ENCODE data around the gene UGCG.
"Not testable (repeated sequence)": the region's sequence is repeated elsewhere in the genome, so short reads cannot be mapped to it uniquely, and the experiment has no call there.

The UGCG gene

DNA sequence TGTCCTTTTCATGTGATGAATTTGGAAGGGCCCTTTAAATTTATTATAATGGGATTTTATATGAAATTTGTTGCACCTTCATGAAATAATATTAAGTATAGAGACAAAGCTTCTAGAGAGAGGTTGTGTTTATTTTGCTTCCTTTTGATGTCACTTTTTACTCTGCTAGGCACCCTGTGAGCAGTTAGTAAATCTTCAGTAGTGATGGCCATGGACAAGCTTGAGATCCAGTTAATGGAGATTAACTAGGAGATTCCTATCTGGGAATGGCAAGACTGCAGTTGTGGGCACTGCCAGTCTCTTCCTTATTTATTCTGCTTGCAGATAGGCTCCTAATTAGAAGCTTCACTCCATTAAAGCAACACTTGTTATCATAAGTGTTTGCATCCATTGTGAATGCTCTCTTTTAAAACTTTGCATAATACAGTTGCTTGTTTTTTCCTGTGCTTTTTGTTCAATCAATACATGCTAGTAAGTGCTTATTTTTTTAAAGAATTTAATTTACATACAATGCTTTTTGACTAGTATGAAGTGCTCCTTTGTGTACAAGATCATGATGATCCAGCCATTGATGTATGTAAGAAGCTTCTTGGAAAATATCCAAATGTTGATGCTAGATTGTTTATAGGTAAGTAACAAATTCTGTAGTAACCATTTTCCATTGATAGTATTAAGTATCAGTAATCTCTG is 25.9 kb downstream of the UGCG start:
- DNase-seq = no peak

DNA sequence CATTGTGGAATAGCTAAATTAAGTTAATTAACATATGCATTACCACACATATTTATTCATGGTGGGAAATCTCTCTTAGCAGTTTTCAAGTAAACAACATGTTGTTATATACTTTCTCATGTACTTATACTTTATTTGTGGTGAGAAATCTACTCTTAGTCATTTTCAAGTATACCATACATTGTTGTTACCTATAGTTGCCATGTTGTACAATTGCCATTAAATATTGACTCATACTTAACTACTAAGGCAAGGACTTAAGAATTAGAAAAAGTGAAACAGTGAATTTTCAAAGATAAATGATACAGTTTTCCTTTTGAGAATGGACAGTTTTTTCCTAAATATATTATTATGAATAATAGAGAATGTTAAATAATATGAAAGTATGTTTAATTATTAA is 27.7 kb downstream of the UGCG start:
- DNase-seq = no peak

DNA sequence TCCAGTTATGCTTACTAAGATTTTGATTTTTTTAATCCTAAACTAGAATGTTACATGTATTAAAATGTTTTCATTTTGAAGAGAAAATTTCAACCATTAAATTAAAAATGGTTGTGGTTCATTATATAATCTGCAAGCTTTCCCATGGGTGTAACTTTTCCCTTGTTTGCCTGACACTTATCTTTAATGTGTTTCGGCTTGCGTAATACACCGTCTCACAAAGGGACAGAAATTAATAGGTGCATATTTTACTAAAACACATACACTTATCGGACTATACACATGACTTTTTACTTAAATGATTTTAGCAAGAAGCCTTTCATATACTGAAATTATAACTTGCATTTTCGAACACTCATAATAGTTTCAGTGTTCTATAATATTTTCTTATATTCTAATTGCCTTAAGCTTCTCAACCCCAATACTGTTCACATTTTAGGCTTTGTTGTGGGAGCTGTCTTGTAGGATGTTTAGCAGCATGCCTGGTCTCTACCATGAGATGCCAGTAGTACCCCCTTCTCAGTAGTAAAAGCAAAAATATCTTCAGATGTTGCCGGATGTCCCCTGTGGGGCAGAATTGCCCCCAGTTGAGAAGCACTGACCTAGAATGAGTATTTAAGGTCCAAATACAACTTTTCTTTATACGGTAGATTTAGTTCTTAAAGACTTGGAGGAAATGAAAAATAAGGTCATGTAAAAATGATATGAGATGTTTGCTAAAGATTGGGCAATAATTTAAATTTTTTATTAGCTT is 28.6 kb downstream of the UGCG start:
- DNase-seq = no peak

- no peak for DNase-seq
These were observed 29.2 kb downstream of the UGCG start for GRCh38 chr9:111925784-111926183.

DNA sequence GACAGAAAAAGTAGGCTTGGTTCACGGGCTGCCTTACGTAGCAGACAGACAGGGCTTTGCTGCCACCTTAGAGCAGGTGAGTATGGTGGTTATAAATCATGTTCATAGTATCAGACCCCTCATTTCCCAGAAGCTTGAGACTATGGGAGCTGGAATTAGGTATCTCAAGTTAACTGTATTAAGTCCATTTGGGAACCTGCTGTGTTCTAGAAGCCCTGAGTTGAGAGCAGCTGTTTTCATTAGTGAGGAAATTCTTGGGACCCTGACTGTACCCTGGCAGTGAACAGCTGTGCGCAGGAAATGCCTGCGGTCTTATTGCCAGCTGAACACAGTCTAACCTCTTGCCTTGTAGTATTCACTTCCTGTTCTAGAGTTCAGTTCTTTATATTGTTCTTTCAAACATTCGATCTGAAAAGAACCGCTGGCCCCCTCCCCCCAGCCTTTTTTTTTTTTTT is 29.8 kb downstream of the UGCG start:
- DNase-seq = peak; percentile 66

GRCh38 chr9:111928359-111928720 is 31.7 kb downstream of the UGCG start:
- DNase-seq = no peak

DNA sequence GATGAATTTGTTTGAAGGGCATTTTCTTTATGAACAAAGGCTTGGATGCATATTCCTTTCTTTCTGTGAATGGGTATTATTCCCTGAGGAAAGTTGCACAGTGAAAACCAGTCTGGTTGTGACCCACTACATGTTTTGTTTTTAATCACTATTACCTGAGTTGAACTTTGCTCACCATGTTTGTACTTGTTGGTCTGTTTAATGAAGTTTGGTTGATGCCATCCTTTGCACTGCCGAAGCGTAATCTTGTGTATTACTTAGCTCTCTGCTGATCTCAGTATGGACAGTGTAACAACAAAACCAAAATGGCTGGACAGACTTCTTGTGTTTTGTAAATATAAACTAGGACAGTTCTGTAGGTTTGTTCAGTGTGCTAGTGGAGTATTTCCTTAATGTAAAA is 38.1 kb downstream of the UGCG start:
- DNase-seq = no peak

GRCh38 chr9:111936391-111936790 is 39.8 kb downstream of the UGCG start:
- DNase-seq = no peak

DNA sequence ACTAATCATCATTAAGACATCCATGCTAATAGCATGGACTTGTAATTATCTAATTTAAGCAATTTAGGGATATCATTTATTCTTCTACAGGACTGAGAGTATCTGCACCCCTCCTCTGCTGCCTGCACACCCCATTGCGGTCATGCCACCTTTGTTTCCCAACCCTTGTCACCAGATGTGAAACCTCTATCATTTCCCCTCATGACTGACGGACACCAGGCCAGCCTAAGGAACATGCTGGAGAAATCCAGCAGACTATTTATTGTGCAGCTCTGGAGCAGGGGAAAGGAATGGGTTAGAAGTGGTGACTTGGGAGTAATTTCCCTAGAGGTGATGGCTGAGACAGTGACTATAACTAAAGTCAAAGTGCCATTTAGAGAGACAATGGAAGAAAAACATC is 40.7 kb downstream of the UGCG start:
- DNase-seq = no peak

DNA sequence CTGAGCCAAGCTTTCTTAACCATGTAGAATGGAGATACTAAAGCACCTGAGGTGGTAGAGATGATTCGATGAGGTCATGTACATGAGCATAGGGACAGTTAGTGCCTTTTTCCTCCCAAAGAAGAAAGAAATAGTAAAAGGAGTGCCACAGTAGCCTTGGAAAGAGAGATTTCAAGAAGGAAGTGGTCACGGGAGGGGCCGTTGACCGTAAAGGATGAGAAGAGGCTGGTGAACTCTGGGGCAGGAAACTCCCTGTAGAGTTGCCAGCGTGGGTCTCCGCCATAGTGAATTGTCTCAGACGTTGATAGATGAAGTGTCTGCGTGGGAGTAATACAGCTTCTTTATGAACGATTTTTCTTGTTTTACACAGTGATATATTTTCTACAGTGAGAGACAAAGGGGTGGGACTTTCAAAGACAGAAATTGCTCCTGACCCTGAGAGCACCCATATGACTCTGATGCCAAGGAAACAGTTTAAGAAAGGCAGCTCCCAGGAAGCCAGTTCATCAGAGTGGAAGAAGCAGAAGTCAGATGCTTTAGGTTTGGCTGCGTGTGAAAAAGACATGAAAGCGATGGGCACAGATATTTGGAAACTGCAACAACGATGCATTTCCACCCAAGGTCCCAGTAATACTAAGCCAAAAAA is 41.3 kb downstream of the UGCG start:
- DNase-seq = peak; percentile 51

- no peak for DNase-seq
These were observed 41.8 kb downstream of the UGCG start for GRCh38 chr9:111938427-111938800.

DNA sequence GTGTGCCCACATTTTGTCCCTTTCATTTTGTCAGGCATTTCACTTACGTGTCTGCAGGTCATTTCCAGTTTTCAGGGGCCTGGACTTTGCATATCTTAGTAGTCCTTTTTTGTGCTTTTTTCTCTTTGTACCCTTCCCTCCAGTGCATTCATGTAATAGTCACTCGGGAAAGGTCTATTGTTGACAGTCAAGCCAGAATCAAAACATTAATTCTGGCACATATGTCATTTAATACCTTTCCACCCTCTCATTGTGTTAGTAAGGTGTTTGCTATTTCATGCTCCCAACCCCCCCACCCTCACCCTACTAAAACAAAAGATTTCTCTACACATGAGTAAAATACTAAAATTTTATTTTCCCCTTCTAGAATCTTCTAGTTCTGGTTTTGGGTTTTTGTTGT is 42.7 kb downstream of the UGCG start:
- DNase-seq = no peak

DNA sequence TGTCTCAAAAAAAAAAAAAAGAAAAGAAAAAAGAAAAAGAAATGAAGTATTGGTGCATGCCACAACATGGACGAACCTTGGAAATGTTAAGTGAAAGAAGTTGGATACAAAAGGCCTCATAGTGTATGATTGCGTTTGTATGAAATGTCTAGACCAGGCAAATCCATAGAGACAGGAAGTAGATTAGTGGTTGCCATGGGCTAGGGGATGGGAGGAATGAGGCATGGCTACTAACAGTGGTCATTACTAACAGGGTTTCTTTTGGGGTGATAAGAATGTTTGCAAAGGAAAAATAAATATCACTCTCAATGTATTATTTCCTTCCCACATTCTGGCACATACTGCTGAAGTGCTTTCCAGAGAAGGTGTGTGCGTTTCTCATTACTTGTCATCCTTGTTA is 44.1 kb downstream of the UGCG start:
- DNase-seq = no peak

DNA sequence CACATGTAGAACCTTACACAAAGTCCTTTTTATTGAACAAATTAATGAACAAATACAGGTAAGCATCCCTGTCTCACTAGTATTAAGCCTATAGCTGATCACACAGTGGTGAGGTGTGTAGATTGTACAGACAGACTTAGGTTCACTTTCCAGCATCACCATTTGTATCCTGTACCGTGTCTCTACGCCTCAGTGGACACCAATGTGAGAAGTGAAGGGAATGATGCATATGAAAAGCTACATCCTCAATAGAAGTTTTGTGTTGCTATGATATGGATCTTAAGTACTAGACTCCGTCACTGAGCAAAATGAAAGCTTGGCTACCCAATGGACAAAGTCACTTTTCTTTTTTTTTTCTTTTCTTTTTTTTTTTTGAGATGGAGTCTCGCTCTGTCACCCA is 46.6 kb downstream of the UGCG start:
- no peak for DNase-seq

GRCh38 chr9:111943746-111944145 is 47.1 kb downstream of the UGCG start:
- no peak for DNase-seq

GRCh38 chr9:111944241-111944866 is 47.7 kb downstream of the UGCG start:
- DNase-seq = no peak

DNA sequence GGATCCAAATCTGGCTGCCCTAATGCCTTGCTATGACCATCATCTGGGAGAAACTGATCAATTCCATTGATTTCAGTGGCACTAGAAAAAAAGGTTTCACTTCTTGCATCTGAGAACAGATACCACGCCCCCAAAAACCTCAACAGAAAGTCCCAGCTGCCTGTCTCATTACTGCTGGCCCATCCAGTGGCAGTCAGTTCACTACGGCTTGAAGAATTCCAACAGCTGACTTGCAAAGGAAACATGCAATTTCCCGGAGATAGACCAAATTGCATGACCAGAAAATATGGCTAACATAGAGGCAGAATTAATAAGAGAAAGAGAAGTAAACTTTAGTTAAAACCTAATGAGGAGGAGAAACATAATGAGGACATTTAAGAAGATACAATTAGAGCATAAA is 48.6 kb downstream of the UGCG start:
- DNase-seq = peak; percentile 29

- not testable (repeated sequence) for DNase-seq
These were observed 51.5 kb downstream of the UGCG start for GRCh38 chr9:111948109-111948508.

DNA sequence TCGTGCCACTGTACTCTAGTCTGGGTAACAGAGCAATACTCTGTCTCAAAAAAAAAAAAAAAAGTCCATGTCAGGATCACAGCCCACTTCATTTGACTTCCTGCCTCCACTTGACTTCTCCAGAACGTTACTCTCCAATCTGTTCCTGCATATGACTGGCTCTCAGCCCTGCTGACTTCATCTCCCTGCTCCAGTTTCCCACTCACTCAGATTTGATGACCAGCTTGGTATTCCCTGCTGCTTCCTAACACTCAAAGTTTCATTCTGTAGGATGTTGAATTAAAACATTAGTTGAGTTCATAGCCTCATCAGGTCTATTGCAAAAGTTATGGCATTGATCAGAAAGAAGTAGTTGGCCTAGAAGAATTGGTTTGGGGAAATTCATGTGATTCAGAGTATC is 52.3 kb downstream of the UGCG start:
- no peak for DNase-seq

- DNase-seq = no peak
These were observed 53.3 kb downstream of the UGCG start for GRCh38 chr9:111949919-111950318.

DNA sequence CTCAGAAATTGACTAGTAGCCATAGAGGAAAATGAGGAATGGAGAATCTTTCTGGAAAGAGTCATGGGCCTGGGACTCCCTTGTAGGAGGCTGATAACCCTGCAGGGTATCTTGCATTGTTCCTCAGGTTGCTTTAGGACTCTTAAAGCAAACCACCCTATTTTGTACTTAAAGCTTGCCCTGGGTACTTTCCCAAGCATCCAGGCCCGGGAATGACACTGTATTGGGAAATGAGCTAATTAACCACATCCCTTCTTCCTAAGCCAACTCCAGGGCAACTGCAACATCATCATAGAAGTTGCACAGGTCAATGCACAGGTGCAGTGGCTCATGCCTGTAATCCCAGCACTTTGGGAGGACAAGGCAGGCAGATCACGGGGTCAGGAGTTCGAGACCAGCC is 55.9 kb downstream of the UGCG start:
- DNase-seq = no peak

- no peak for DNase-seq
These were observed 56.8 kb downstream of the UGCG start for GRCh38 chr9:111953444-111953843.

DNA sequence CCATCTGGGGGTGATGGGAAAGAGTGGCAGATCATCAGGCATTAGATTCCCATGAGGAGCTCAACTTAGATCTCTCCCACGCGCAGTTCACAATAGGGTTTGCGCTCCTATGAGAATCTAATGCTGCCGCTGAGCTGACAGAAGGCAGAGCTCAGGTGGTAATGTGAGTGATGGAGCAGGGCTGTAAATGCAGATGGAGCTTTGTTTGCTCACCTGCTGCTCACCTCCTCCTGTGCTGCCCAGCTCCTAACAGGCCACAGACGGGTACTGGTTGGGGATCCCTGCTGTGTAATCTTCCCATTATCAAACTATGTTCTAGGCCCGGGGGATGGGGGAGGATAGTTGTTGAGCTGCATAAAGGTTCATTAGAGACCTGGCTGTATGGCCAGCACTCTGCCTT is 58.4 kb downstream of the UGCG start:
- no peak for DNase-seq
